ENCODE measurements around the gene DRAM2. TPM values are rescaled to one million over a fixed set of nuclear protein-coding genes. Genes with fewer than 3 reads are reported as not detected.

DRAM2 gene
- total RNA-seq, 1 experiment from 2014 or later = 34.4 TPM

GRCh38 chr1:111174070-111174469 lies 34.2 kb upstream of the DRAM2 start:
- H3K9ac ChIP-seq (ENCODE audit: extremely low read depth, insufficient read length, low read length) = no peak overlapping the region
- H3K9me3 ChIP-seq (ENCODE audit: control insufficient read depth, low read depth, low read length) = no peaks in the 10 kb centered on the region
- H4K20me1 ChIP-seq (ENCODE audit: control insufficient read depth, insufficient read depth, insufficient read length) = no peaks in the 10 kb centered on the region
- H2BK5ac ChIP-seq (ENCODE audit: insufficient read length, low read length) = no peak overlapping the region
- H2BK120ac ChIP-seq (ENCODE audit: low read depth, low read length, poor library complexity, severe bottlenecking) = no peak overlapping the region
- H3K27me3 ChIP-seq (ENCODE audit: insufficient read depth, low read length) = no peaks in the 10 kb centered on the region
- H2BK12ac ChIP-seq (ENCODE audit: insufficient read length, low read depth, low read length) = no peak overlapping the region
- H4K5ac ChIP-seq (ENCODE audit: insufficient read length, low read depth, low read length) = no peak overlapping the region
- H3K4me2 ChIP-seq (ENCODE audit: insufficient read depth, insufficient read length, low read length) = no peak overlapping the region
- H3K18ac ChIP-seq (ENCODE audit: insufficient read length, low read depth, low read length) = no peak overlapping the region
- H3K14ac ChIP-seq (ENCODE audit: insufficient read depth, low read length) = no peak overlapping the region
- TF ChIP-seq CTCF (conservative IDR thresholded peaks at IDR 0.05) = no peak
- Mint-ChIP-seq H3K9me3 (no peaks in the 10 kb centered on the region), H3K27ac (no peak overlapping the region), H3K36me3 (ENCODE audit: insufficient read depth in 1 of 3, low read depth in 3 of 3) (peaks cover 0 to 11% (median 5%) of the 10 kb centered on the region in 3 experiments; a peak in 4 of 7 replicates), H3K4me1 (no peaks in the 10 kb centered on the region), H3K4me3 (no peak overlapping the region), H3K27me3 (ENCODE audit: low read depth) (no peaks in the 10 kb centered on the region)
- no peak overlapping the region for H2BK15ac ChIP-seq (ENCODE audit: low read depth, low read length)
- H3K79me2 ChIP-seq (ENCODE audit: insufficient read depth, low read length) = no peaks in the 10 kb centered on the region
- no peak overlapping the region for H2BK20ac ChIP-seq (ENCODE audit: low read depth, low read length, poor library complexity, severe bottlenecking)
- H3T11ph ChIP-seq (ENCODE audit: low read length) = no peak overlapping the region
- H3K79me1 ChIP-seq (ENCODE audit: insufficient read depth, low read depth, low read length, poor library complexity, severe bottlenecking) = no peaks in the 10 kb centered on the region
- H3K56ac ChIP-seq (ENCODE audit: insufficient read length, low read depth, low read length) = no peak overlapping the region
- H3K23ac ChIP-seq (ENCODE audit: insufficient read length, low read depth, low read length) = no peak overlapping the region
- H4K91ac ChIP-seq (ENCODE audit: insufficient read length, low read depth, low read length) = no peak overlapping the region
- no peaks in the 10 kb centered on the region for H3K23me2 ChIP-seq (ENCODE audit: insufficient read length, low read depth, low read length, poor library complexity, severe bottlenecking)
- no peaks in the 10 kb centered on the region for H3K4me1 ChIP-seq (ENCODE audit: insufficient read depth, low read length)
- H3K27ac ChIP-seq (ENCODE audit: insufficient read length, low read depth, low read length) = no peak overlapping the region
- no peak overlapping the region for H2AFZ ChIP-seq (ENCODE audit: low read length)
- H3K4ac ChIP-seq (ENCODE audit: low read depth, low read length) = no peak overlapping the region
- H4K8ac ChIP-seq (replicated peaks; ENCODE audit: insufficient read length, low read depth, low read length) = no peak overlapping the region
- DNase-seq = no peak
- H2AK5ac ChIP-seq (ENCODE audit: insufficient read length, low read length) = no peak overlapping the region

All from H9 (cell line).